Endothelial cell of umbilical vein (primary cell): ENCODE measurements around the gene C16orf95.

ENCODE experiments used
- EZH2 ChIP-seq: IDR thresholded peaks from 2 replicates; pipeline ENCODE4 v1.6.1; 2012; ENCODE audit warnings: borderline replicate concordance, low read depth, mild to moderate bottlenecking, moderate library complexity, low read length, inconsistent platforms; ENCODE audit not compliant: severe bottlenecking
- MAX ChIP-seq: IDR thresholded peaks from 2 replicates; pipeline ENCODE4 v1.6.1; 2011; ENCODE audit not compliant: insufficient read depth, insufficient read length
- POLR2AphosphoS5 ChIP-seq: IDR thresholded peaks from 2 replicates; pipeline ENCODE4 v1.6.1; 2012; ENCODE audit warnings: low read depth, mild to moderate bottlenecking, control low read depth, low read length, moderate library complexity; ENCODE audit not compliant: insufficient read depth
- TF ChIP-seq, protein P1 (sequence below), 2 donors: IDR thresholded peaks; 1 replicate in 1 of 2; 2 replicates in 1 of 2; pipeline ENCODE4 v1.5.1; 2011; ENCODE audit warnings: low read length in 2 of 2, mild to moderate bottlenecking in 2 of 2, moderate library complexity in 2 of 2, control low read depth in 1 of 2, inconsistent platforms in 1 of 2, low read depth in 1 of 2; ENCODE audit not compliant: insufficient read depth in 1 of 2; ENCODE audit errors: extremely low read depth in 1 of 2

GRCh38 chr16:87323727-87324410 lies 6.7 kb upstream of the C16orf95 start:
- TF ChIP-seq, protein P1, sequence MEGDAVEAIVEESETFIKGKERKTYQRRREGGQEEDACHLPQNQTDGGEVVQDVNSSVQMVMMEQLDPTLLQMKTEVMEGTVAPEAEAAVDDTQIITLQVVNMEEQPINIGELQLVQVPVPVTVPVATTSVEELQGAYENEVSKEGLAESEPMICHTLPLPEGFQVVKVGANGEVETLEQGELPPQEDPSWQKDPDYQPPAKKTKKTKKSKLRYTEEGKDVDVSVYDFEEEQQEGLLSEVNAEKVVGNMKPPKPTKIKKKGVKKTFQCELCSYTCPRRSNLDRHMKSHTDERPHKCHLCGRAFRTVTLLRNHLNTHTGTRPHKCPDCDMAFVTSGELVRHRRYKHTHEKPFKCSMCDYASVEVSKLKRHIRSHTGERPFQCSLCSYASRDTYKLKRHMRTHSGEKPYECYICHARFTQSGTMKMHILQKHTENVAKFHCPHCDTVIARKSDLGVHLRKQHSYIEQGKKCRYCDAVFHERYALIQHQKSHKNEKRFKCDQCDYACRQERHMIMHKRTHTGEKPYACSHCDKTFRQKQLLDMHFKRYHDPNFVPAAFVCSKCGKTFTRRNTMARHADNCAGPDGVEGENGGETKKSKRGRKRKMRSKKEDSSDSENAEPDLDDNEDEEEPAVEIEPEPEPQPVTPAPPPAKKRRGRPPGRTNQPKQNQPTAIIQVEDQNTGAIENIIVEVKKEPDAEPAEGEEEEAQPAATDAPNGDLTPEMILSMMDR (IDR thresholded peaks at IDR 0.05; ENCODE audit: extremely low read depth in 1 of 2, insufficient read depth in 1 of 2, low read depth in 1 of 2, low read length in 2 of 2), result no peak
- no peak for TF ChIP-seq EZH2
- TF ChIP-seq MAX, result no peak
- TF ChIP-seq POLR2AphosphoS5, result no peak
